Body of pancreas (tissue), 4 donors: ENCODE measurements around the gene TRIM32.

Experiments used
- POLR2A ChIP-seq, 3 donors: fragments of 450-650 bp; IDR thresholded peaks; one replicate each; pipeline ENCODE4 v1.6.1; 2016; ENCODE audit warnings: antibody characterized with exemption in 3 of 3, mild to moderate bottlenecking in 2 of 3
- TF ChIP-seq, protein P1 (sequence below), 7 experiments: fragments of 450-650 bp in 4 of 7; fragments of 200-600 bp in 3 of 7; sonication (generic) in 3 of 7; IDR thresholded peaks; one replicate each; pipeline ENCODE4 v1.5.1; 2016 to 2019; ENCODE audit warnings: antibody characterized with exemption in 7 of 7

- TF ChIP-seq, protein P1, sequence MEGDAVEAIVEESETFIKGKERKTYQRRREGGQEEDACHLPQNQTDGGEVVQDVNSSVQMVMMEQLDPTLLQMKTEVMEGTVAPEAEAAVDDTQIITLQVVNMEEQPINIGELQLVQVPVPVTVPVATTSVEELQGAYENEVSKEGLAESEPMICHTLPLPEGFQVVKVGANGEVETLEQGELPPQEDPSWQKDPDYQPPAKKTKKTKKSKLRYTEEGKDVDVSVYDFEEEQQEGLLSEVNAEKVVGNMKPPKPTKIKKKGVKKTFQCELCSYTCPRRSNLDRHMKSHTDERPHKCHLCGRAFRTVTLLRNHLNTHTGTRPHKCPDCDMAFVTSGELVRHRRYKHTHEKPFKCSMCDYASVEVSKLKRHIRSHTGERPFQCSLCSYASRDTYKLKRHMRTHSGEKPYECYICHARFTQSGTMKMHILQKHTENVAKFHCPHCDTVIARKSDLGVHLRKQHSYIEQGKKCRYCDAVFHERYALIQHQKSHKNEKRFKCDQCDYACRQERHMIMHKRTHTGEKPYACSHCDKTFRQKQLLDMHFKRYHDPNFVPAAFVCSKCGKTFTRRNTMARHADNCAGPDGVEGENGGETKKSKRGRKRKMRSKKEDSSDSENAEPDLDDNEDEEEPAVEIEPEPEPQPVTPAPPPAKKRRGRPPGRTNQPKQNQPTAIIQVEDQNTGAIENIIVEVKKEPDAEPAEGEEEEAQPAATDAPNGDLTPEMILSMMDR (IDR thresholded peaks at IDR 0.05) = no peak
- TF ChIP-seq POLR2A (IDR thresholded peaks at IDR 0.05) = no peak
These were observed 23.5 kb upstream of the TRIM32 start for GRCh38 chr9:116663581-116663980.
